Uterus (tissue), 4 donors: ENCODE results near the gene BIRC5. TPM values are rescaled to one million over a fixed set of nuclear protein-coding genes. Genes with fewer than 3 reads are reported as not detected.

Source experiments
- DNase-seq, 2 donors: peaks; one replicate each; pipeline ENCODE4 v3.0.0-alpha.2; 2019 to 2020
- H3K27ac ChIP-seq, 2 donors: fragments of 200-600 bp; sonication (generic); 1 replicate in 1 of 2; 2 replicates in 1 of 2; pipeline ENCODE4 v1.5.1; 2016 to 2018
- H3K27me3 ChIP-seq, 2 donors: fragments of 200-600 bp; sonication (generic); one replicate each; pipeline ENCODE4 v1.5.1; 2018 to 2019; ENCODE audit warnings: control low read depth in 1 of 2
- H3K36me3 ChIP-seq, 2 donors: fragments of 200-600 bp; sonication (generic); one replicate each; pipeline ENCODE4 v1.5.1; 2019; ENCODE audit warnings: control low read depth in 1 of 2
- H3K4me1 ChIP-seq, 2 donors: fragments of 200-600 bp; sonication (generic); one replicate each; pipeline ENCODE4 v1.5.1; 2018 to 2019; ENCODE audit warnings: control low read depth in 1 of 2
- H3K4me3 ChIP-seq, 2 donors: fragments of 200-600 bp; sonication (generic); 1 replicate in 1 of 2; 2 replicates in 1 of 2; pipeline ENCODE4 v1.5.1; 2018 to 2019; ENCODE audit warnings: mild to moderate bottlenecking in 1 of 2
- H3K9me3 ChIP-seq, 2 donors: fragments of 200-600 bp; sonication (generic); one replicate each; pipeline ENCODE4 v1.5.1; 2019; ENCODE audit warnings: control low read depth in 1 of 2
- CTCF ChIP-seq, 4 experiments: fragments of 200-600 bp in 2 of 4; fragments of 450-650 bp in 2 of 4; sonication (generic) in 2 of 4; IDR thresholded peaks; one replicate each; pipeline ENCODE4 v1.5.1; 2016 to 2019; ENCODE audit warnings: antibody characterized with exemption in 4 of 4, mild to moderate bottlenecking in 2 of 4, moderate library complexity in 1 of 4
- POLR2A ChIP-seq, 2 donors: fragments of 450-650 bp; IDR thresholded peaks; one replicate each; pipeline ENCODE4 v1.6.1; 2016; ENCODE audit warnings: antibody characterized with exemption in 2 of 2, mild to moderate bottlenecking in 1 of 2, moderate library complexity in 1 of 2
- intact Hi-C: fragments of 100-400 bp; cut with DNase I; formaldehyde crosslinking; loops from one replicate; pipeline ENCODE4 v1.15.1; 2023; ENCODE audit warnings: low total_unique reads
- total RNA-seq, 4 donors: library from RNA; depleted of rRNA in 3 of 4; stranded (reverse); fragments of >200 nt in 3 of 4; gene quantifications; one replicate each; pipeline versions ENCODE4 v1.1.0 to v1.2.4, GENCODE V29; 2014 to 2023
- donor health status: DM: yes; HTN: yes; CAD: no.

Gene BIRC5
- total RNA-seq, 4 donors from 2014 or later: 26.3 to 29.7 TPM; not detected in 2

- intact Hi-C loops: no loop called here
- H3K4me1 ChIP-seq: no peaks in the 10 kb centered on the region
Measured at GRCh38 chr17:78237401-78238012, 23.5 kb downstream of the BIRC5 start.

GRCh38 chr17:78238823-78239488 is 24.9 kb downstream of the BIRC5 start:
- Histone ChIP-seq H3K4me1 (no peaks in the 10 kb centered on the region), H3K4me3 (no peak overlapping the region), H3K36me3 (no peaks in the 10 kb centered on the region), H3K27ac (no peak overlapping the region), H3K27me3 (no peaks in the 10 kb centered on the region), H3K9me3 (no peaks in the 10 kb centered on the region)
- intact Hi-C loops: no loop called here
- no peak for DNase-seq
- no peak for TF ChIP-seq POLR2A (IDR thresholded peaks at IDR 0.05)
- TF ChIP-seq CTCF (IDR thresholded peaks at IDR 0.05): no peak

More at GRCh38 chr17:78237401-78238012, 23.5 kb downstream of the BIRC5 start:
- DNase-seq: no peak
- Histone ChIP-seq H3K36me3 (no peaks in the 10 kb centered on the region), H3K27me3 (peaks cover 0 to 2% of the 10 kb centered on the region in 2 donors), H3K9me3 (no peaks in the 10 kb centered on the region), H3K27ac (no peak overlapping the region), H3K4me3 (no peak overlapping the region)
- TF ChIP-seq CTCF (IDR thresholded peaks at IDR 0.05) (no peak), POLR2A (IDR thresholded peaks at IDR 0.05) (no peak)

DNA sequence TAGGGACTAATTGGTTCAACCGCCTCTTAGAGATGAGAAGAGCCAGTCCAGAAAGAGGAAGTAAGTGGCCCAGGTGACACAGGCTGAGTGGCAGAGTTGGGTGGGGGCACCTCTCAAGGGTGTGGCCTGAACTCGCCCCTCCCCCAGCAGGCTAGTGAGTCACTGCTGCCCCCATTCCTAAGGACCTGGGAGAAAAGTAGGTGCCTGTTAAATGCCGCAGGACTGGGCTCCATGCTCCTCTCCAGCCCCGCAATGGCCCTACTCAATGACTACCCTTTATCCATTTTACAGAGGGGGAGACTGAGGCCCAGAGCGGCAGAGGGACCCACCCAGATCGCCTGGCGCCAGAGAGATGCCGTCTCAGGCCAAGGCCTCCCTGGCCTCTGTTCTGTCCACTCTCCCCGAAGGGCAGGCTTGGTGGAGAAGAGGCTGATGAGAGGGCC is 25.5 kb downstream of the BIRC5 start:
- no peaks in the 10 kb centered on the region for H3K4me1 ChIP-seq
- H3K27ac ChIP-seq: no peak overlapping the region
- no peak for TF ChIP-seq POLR2A (IDR thresholded peaks at IDR 0.05)
- no peak for TF ChIP-seq CTCF (IDR thresholded peaks at IDR 0.05)
- no peaks in the 10 kb centered on the region for H3K9me3 ChIP-seq
- intact Hi-C loops: no loop called here
- H3K27me3 ChIP-seq: no peaks in the 10 kb centered on the region
- no peaks in the 10 kb centered on the region for H3K36me3 ChIP-seq
- DNase-seq: no peak
- H3K4me3 ChIP-seq: no peak overlapping the region

DNA sequence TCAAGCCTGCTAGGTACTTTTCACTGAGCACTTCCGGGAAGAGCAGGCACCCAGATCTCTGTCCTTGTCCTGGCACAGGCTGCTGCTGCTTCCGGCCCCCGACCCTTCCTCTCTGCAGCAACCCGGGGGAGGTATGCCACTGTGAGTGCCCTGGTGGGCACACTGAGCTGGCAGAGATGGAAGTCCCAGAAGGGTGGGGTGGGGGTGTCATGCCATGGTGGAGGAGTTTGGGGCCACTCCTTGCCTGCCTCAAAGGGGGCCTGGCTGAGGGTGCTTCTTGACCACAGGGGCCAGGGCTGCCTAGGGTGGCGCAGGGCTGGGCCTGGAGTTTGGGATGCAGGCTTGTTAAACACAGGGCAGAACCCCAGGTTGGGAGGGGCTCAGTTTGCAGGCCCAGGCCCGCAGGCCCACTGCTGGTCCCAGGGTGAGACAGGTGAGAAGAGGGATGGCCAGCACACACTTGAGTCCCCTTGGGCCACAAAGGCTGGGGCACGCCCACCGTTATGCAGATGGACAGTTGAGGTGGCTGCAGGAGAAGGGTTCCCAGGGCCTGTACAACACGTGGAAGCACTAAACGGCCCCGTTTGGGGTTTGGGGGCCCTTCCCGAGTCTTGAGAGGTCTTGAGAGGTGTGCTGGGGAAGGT is 26.1 kb downstream of the BIRC5 start:
- H3K27me3 ChIP-seq: no peaks in the 10 kb centered on the region
- intact Hi-C loops: no loop called here
- no peaks in the 10 kb centered on the region for H3K4me1 ChIP-seq
- no peak overlapping the region for H3K27ac ChIP-seq
- no peaks in the 10 kb centered on the region for H3K9me3 ChIP-seq
- H3K4me3 ChIP-seq: no peak overlapping the region
- no peaks in the 10 kb centered on the region for H3K36me3 ChIP-seq
- TF ChIP-seq POLR2A (IDR thresholded peaks at IDR 0.05) (no peak), CTCF (IDR thresholded peaks at IDR 0.05) (no peak)
- no peak for DNase-seq

DNA sequence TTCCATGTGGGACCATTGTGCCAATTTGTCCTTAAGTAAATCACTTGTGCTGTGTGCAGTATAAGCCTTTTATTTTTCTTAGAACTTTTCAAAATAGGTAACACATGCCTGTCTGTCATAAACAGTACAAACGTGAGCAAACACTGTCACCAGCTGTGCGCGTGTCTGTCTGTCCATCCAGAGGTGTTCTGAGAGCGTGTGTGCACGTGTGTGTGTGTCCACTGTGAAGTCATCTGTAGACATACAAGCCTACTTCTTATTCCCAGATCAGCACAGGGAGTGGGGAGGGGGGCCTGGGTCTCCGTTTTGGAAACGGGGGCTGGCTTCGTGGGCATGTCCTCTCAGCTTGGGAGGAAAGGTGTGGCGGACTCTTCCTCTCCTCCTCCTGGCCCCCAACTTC is 26.8 kb downstream of the BIRC5 start:
- H3K4me1 ChIP-seq: no peaks in the 10 kb centered on the region
- no peaks in the 10 kb centered on the region for H3K36me3 ChIP-seq
- H3K9me3 ChIP-seq: no peaks in the 10 kb centered on the region
- intact Hi-C loops: no loop called here
- TF ChIP-seq POLR2A (IDR thresholded peaks at IDR 0.05): no peak
- TF ChIP-seq CTCF (IDR thresholded peaks at IDR 0.05): no peak
- no peak for DNase-seq
- H3K27ac ChIP-seq: no peak overlapping the region
- H3K27me3 ChIP-seq: no peaks in the 10 kb centered on the region
- H3K4me3 ChIP-seq: no peak overlapping the region
